ENCODE data around the gene TMCC1.

Gene TMCC1

GRCh38 chr3:129622226-129622874, 271.2 kb downstream of the TMCC1 start:
- Mint-ChIP-seq H3K4me3 (peak overlapping the region in 1 of 3 experiments; percentile 11), H3K27ac (peak overlapping the region; percentile 68 to 75 (median 73)), H3K36me3 (ENCODE audit: low read depth) (no peaks in the 10 kb centered on the region), H3K27me3 (ENCODE audit: low read depth) (peaks cover 7% of the 10 kb centered on the region), H3K9me3 (no peaks in the 10 kb centered on the region), H3K4me1 (peaks cover 28% of the 10 kb centered on the region)
- no peak for TF ChIP-seq CTCF (IDR thresholded peaks at IDR 0.05; ENCODE audit: unreplicated experiment in 3 of 3)

- TF ChIP-seq CTCF (IDR thresholded peaks at IDR 0.05; ENCODE audit: unreplicated experiment in 3 of 3) = no peak
- H3K4me1 Mint-ChIP-seq = peaks cover 28% of the 10 kb centered on the region
- H3K27me3 Mint-ChIP-seq (ENCODE audit: low read depth) = peaks cover 13% of the 10 kb centered on the region
- no peaks in the 10 kb centered on the region for H3K36me3 Mint-ChIP-seq (ENCODE audit: low read depth)
- no peak overlapping the region for H3K4me3 Mint-ChIP-seq
- H3K27ac Mint-ChIP-seq = peak overlapping the region; percentile 68 to 75 (median 73)
- no peaks in the 10 kb centered on the region for H3K9me3 Mint-ChIP-seq
These were observed 271.8 kb downstream of the TMCC1 start for GRCh38 chr3:129621626-129622225.

GRCh38 chr3:129620828-129621559, 272.5 kb downstream of the TMCC1 start:
- Mint-ChIP-seq H3K4me1 (peaks cover 23% of the 10 kb centered on the region), H3K36me3 (ENCODE audit: low read depth) (no peaks in the 10 kb centered on the region), H3K27me3 (ENCODE audit: low read depth) (peaks cover 17% of the 10 kb centered on the region), H3K27ac (peak overlapping the region in 2 of 3 experiments; percentile 68 to 73), H3K9me3 (no peaks in the 10 kb centered on the region), H3K4me3 (no peak overlapping the region)
- no peak for TF ChIP-seq CTCF (IDR thresholded peaks at IDR 0.05; ENCODE audit: unreplicated experiment in 3 of 3)

- H3K4me1 Mint-ChIP-seq = peaks cover 18% of the 10 kb centered on the region
- TF ChIP-seq CTCF (IDR thresholded peaks at IDR 0.05; ENCODE audit: unreplicated experiment in 3 of 3) = no peak
- peaks cover 17% of the 10 kb centered on the region for H3K27me3 Mint-ChIP-seq (ENCODE audit: low read depth)
- no peaks in the 10 kb centered on the region for H3K36me3 Mint-ChIP-seq (ENCODE audit: low read depth)
- H3K27ac Mint-ChIP-seq = no peak overlapping the region
- H3K9me3 Mint-ChIP-seq = no peaks in the 10 kb centered on the region
- H3K4me3 Mint-ChIP-seq = no peak overlapping the region
These were observed 273.8 kb downstream of the TMCC1 start for GRCh38 chr3:129619726-129620162.

GRCh38 chr3:129618901-129619671, 274.4 kb downstream of the TMCC1 start:
- Mint-ChIP-seq H3K9me3 (no peaks in the 10 kb centered on the region), H3K27ac (peak overlapping the region in 1 of 3 experiments; percentile 17), H3K4me3 (no peak overlapping the region), H3K27me3 (ENCODE audit: low read depth) (peaks cover 17% of the 10 kb centered on the region), H3K36me3 (ENCODE audit: low read depth) (no peaks in the 10 kb centered on the region), H3K4me1 (peaks cover 18% of the 10 kb centered on the region)
- TF ChIP-seq CTCF (IDR thresholded peaks at IDR 0.05; ENCODE audit: unreplicated experiment in 3 of 3) = no peak

Data from nephron (organoid).